Hepatocyte (in vitro differentiated cells): ENCODE data around the gene OSBPL5. TPM values are rescaled to one million over a fixed set of nuclear protein-coding genes. Genes with fewer than 3 reads are reported as not detected.

Experiments
- DNase-seq: peaks from one replicate; pipeline ENCODE4 v3.0.0-alpha.2; 2016; ENCODE audit warnings: low spot score
- H2AFZ ChIP-seq: fragments of 200-600 bp; sonication (generic); 2 replicates; pipeline ENCODE4 v1.6.0; 2016; ENCODE audit warnings: antibody characterized with exemption, mild to moderate bottlenecking
- H3K27ac ChIP-seq: fragments of 200-600 bp; sonication (generic); 2 replicates; pipeline ENCODE4 v1.5.1; 2016; ENCODE audit warnings: mild to moderate bottlenecking
- H3K27me3 ChIP-seq: fragments of 200-600 bp; sonication (generic); 2 replicates; pipeline ENCODE4 v1.6.1; 2016
- H3K36me3 ChIP-seq: fragments of 200-600 bp; sonication (generic); replicated peaks from 2 replicates; pipeline ENCODE4 v1.5.1; 2016; ENCODE audit warnings: low read depth; ENCODE audit not compliant: insufficient read depth
- H3K4me1 ChIP-seq: fragments of 200-600 bp; sonication (generic); 2 replicates; pipeline ENCODE4 v1.5.1; 2016; ENCODE audit warnings: mild to moderate bottlenecking, moderate library complexity; ENCODE audit not compliant: insufficient read depth
- H3K4me2 ChIP-seq: fragments of 200-600 bp; sonication (generic); 2 replicates; pipeline ENCODE4 v1.6.0; 2016
- H3K4me3 ChIP-seq: fragments of 200-600 bp; sonication (generic); 2 replicates; pipeline ENCODE4 v1.5.1; 2016; ENCODE audit warnings: mild to moderate bottlenecking
- H3K79me2 ChIP-seq: fragments of 200-600 bp; sonication (generic); 2 replicates; pipeline ENCODE4 v1.6.0; 2017; ENCODE audit warnings: mild to moderate bottlenecking
- H3K9me2 ChIP-seq: fragments of 200-600 bp; sonication (generic); replicated peaks from 2 replicates; pipeline ENCODE4 v1.6.0; 2017; ENCODE audit warnings: mild to moderate bottlenecking; ENCODE audit not compliant: insufficient read depth
- H3K9me3 ChIP-seq: fragments of 200-600 bp; sonication (generic); 2 replicates; pipeline ENCODE4 v1.5.1; 2016; ENCODE audit warnings: low read depth, mild to moderate bottlenecking
- H4K20me1 ChIP-seq: fragments of 200-600 bp; sonication (generic); 2 replicates; pipeline ENCODE4 v1.6.0; 2016; ENCODE audit warnings: mild to moderate bottlenecking; ENCODE audit not compliant: insufficient read depth, poor library complexity, severe bottlenecking
- EZH2 ChIP-seq: fragments of 200-600 bp; sonication (generic); IDR thresholded peaks from 2 replicates; pipeline ENCODE4 v1.6.1; 2016; ENCODE audit warnings: antibody characterized with exemption, mild to moderate bottlenecking, borderline replicate concordance
- EZH2phosphoT487 ChIP-seq: fragments of 200-600 bp; sonication (generic); IDR thresholded peaks from one replicate; pipeline ENCODE4 v1.6.1; 2018; ENCODE audit warnings: antibody characterized with exemption, mild to moderate bottlenecking, low read depth, moderate library complexity; ENCODE audit not compliant: unreplicated experiment, severe bottlenecking
- WGBS: methylation state at CpG from one replicate; pipeline ENCODE4 v1.1.6; 2016; ENCODE audit warnings: low lambda C conversion rate; ENCODE audit errors: missing lambda C conversion rate; 5-methylcytosine and 5-hydroxymethylcytosine counted together
- polyA plus RNA-seq: library from polyadenylated mRNA; unstranded; fragments of >200 nt; fragmentation: Nextera tagmentation; extraction: Ambion mirVana; gene quantifications from 2 replicates; pipeline ENCODE4 v1.2.1, GENCODE V29; 2016
- total RNA-seq: library from RNA; depleted of rRNA; stranded (reverse); fragments of >200 nt; gene quantifications from 2 replicates; pipeline ENCODE4 v1.2.3, GENCODE V29; 2014
- TF ChIP-seq, protein P1 (sequence below): fragments of 200-600 bp; sonication (generic); IDR thresholded peaks from 2 replicates; pipeline ENCODE4 v1.5.1; 2016; ENCODE audit warnings: antibody characterized with exemption, mild to moderate bottlenecking; ENCODE audit not compliant: poor library complexity

OSBPL5 gene
- total and polyA plus RNA-seq, 2 experiments from 2014 or later, result 9.0 to 12.5 TPM

- DNase-seq, result no peak
- H3K79me2 ChIP-seq, result no peaks in the 10 kb centered on the region
- no peak overlapping the region for H3K27ac ChIP-seq
- peaks cover 3% of the 10 kb centered on the region for H3K4me1 ChIP-seq
- no peak overlapping the region for H3K4me2 ChIP-seq
- H2AFZ ChIP-seq, result no peak overlapping the region
- H3K27me3 ChIP-seq, result no peaks in the 10 kb centered on the region
- no peaks in the 10 kb centered on the region for H3K9me3 ChIP-seq
- no peaks in the 10 kb centered on the region for H3K36me3 ChIP-seq
- H3K4me3 ChIP-seq, result no peak overlapping the region
- 85% methylated on average over 16 of the region's 16 CpGs for WGBS
- no peaks in the 10 kb centered on the region for H3K9me2 ChIP-seq
- TF ChIP-seq EZH2, result no peak
- TF ChIP-seq, protein P1, sequence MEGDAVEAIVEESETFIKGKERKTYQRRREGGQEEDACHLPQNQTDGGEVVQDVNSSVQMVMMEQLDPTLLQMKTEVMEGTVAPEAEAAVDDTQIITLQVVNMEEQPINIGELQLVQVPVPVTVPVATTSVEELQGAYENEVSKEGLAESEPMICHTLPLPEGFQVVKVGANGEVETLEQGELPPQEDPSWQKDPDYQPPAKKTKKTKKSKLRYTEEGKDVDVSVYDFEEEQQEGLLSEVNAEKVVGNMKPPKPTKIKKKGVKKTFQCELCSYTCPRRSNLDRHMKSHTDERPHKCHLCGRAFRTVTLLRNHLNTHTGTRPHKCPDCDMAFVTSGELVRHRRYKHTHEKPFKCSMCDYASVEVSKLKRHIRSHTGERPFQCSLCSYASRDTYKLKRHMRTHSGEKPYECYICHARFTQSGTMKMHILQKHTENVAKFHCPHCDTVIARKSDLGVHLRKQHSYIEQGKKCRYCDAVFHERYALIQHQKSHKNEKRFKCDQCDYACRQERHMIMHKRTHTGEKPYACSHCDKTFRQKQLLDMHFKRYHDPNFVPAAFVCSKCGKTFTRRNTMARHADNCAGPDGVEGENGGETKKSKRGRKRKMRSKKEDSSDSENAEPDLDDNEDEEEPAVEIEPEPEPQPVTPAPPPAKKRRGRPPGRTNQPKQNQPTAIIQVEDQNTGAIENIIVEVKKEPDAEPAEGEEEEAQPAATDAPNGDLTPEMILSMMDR, result no peak
- no peaks in the 10 kb centered on the region for H4K20me1 ChIP-seq
Observed at GRCh38 chr11:3077846-3078440, 87.2 kb downstream of the OSBPL5 start.

- Histone ChIP-seq H3K4me3 (no peak overlapping the region), H3K9me2 (no peaks in the 10 kb centered on the region), H3K27ac (no peak overlapping the region), H3K36me3 (no peaks in the 10 kb centered on the region), H3K9me3 (no peaks in the 10 kb centered on the region), H2AFZ (no peak overlapping the region), H3K27me3 (no peaks in the 10 kb centered on the region), H4K20me1 (no peaks in the 10 kb centered on the region), H3K79me2 (no peaks in the 10 kb centered on the region), H3K4me1 (peaks cover 3% of the 10 kb centered on the region), H3K4me2 (no peak overlapping the region)
- no peak for TF ChIP-seq EZH2
- no peak for TF ChIP-seq EZH2phosphoT487
- TF ChIP-seq, protein P1, result no peak
- 62% methylated on average over 11 of the region's 11 CpGs for WGBS
- DNase-seq, result peak; percentile 40
Observed at GRCh38 chr11:3077189-3077836, 87.8 kb downstream of the OSBPL5 start.

- Histone ChIP-seq H3K27me3 (no peaks in the 10 kb centered on the region), H3K9me3 (no peaks in the 10 kb centered on the region), H2AFZ (no peak overlapping the region), H3K79me2 (no peaks in the 10 kb centered on the region), H3K36me3 (no peaks in the 10 kb centered on the region), H4K20me1 (no peaks in the 10 kb centered on the region), H3K4me1 (peaks cover 3% of the 10 kb centered on the region), H3K4me2 (no peak overlapping the region), H3K27ac (no peak overlapping the region), H3K4me3 (no peak overlapping the region), H3K9me2 (no peaks in the 10 kb centered on the region)
- TF ChIP-seq, protein P1, result no peak
- WGBS, result 85% methylated on average over 8 of the region's 8 CpGs
- no peak for DNase-seq
Observed at GRCh38 chr11:3074912-3075589, 90.1 kb downstream of the OSBPL5 start.
